ENCODE data around the gene OTOL1.

- TF ChIP-seq, protein P1, sequence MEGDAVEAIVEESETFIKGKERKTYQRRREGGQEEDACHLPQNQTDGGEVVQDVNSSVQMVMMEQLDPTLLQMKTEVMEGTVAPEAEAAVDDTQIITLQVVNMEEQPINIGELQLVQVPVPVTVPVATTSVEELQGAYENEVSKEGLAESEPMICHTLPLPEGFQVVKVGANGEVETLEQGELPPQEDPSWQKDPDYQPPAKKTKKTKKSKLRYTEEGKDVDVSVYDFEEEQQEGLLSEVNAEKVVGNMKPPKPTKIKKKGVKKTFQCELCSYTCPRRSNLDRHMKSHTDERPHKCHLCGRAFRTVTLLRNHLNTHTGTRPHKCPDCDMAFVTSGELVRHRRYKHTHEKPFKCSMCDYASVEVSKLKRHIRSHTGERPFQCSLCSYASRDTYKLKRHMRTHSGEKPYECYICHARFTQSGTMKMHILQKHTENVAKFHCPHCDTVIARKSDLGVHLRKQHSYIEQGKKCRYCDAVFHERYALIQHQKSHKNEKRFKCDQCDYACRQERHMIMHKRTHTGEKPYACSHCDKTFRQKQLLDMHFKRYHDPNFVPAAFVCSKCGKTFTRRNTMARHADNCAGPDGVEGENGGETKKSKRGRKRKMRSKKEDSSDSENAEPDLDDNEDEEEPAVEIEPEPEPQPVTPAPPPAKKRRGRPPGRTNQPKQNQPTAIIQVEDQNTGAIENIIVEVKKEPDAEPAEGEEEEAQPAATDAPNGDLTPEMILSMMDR (IDR thresholded peaks at IDR 0.05), result no peak
- TF ChIP-seq POLR2A (IDR thresholded peaks at IDR 0.05), result no peak
- TF ChIP-seq EP300 (IDR thresholded peaks at IDR 0.05), result no peak
- TF ChIP-seq POLR2AphosphoS5 (IDR thresholded peaks at IDR 0.05), result no peak
Observed at GRCh38 chr3:161552984-161553560, 56.5 kb downstream of the OTOL1 start.
